Right atrium auricular region (tissue), 2 donors: ENCODE results near the gene NHSL1. TPM values are rescaled to one million over a fixed set of nuclear protein-coding genes. Genes with fewer than 3 reads are reported as not detected.

Experiments
- DNase-seq: peaks from one replicate; pipeline ENCODE4 v3.0.0-alpha.2; 2019; ENCODE audit warnings: low spot score
- H3K27ac ChIP-seq, 2 donors: fragments of 200-600 bp; sonication (generic); 1 replicate in 1 of 2; 2 replicates in 1 of 2; pipeline ENCODE4 v1.5.1; 2016 to 2019
- H3K27me3 ChIP-seq, 2 donors: fragments of 200-600 bp; sonication (generic); one replicate each; pipeline versions ENCODE4 v1.5.1 to v1.6.0; 2017 to 2019
- H3K36me3 ChIP-seq: fragments of 200-600 bp; sonication (generic); one replicate; pipeline ENCODE4 v1.5.1; 2016
- H3K4me1 ChIP-seq, 2 donors: fragments of 200-600 bp; sonication (generic); one replicate each; pipeline versions ENCODE4 v1.5.1 to v1.6.0; 2017 to 2019
- H3K4me3 ChIP-seq, 2 donors: fragments of 200-600 bp; sonication (generic); 1 replicate in 1 of 2; 2 replicates in 1 of 2; pipeline ENCODE4 v1.5.1; 2017 to 2019; ENCODE audit warnings: mild to moderate bottlenecking in 1 of 2, moderate library complexity in 1 of 2
- H3K9me3 ChIP-seq, 2 donors: fragments of 200-600 bp; sonication (generic); one replicate each; pipeline ENCODE4 v1.5.1; 2019
- total RNA-seq, 2 donors: library from RNA; depleted of rRNA; stranded (reverse); fragments of >200 nt; gene quantifications; one replicate each; pipeline ENCODE4 v1.1.0, GENCODE V29; 2016
- TF ChIP-seq, protein P1 (sequence below), 2 donors: fragments of 200-600 bp; sonication (generic); IDR thresholded peaks; one replicate each; pipeline ENCODE4 v1.5.1; 2019; ENCODE audit warnings: antibody characterized with exemption in 2 of 2

Gene NHSL1
- total RNA-seq, result 10 to 100 TPM; 34.3 to 41.6 TPM

DNA sequence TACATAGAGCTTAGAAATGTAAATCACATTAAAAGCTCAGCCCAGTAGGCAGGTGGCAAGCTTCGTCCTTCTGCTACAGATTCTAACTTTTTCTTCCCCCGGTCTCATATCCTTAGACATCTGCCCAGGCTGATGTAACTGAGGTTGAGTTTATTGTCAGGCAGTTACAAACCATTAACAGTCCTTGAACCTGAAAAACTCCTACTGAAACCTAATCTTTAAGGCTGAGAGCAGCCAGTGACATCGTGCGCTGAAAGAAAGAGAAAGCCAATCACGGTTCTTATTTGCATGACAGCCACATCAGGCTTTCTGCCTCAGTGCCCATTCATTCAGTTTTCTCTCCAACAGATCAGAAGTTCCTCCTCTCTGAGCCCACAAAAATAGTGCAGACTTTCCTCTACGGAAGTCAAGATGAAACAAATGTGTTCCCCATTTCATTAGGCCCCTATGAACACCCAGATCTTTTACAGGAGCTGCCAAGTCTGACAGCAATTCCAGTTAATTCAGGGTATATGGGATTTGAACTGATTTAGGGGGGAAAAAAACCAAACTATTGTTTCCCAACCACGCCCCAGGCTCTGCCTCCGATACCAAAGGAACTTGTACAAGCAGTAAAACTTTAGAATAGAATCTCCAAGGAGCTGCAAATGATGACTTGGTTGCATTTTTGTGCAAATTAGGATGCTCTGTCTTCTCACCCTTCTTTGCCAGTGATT is at the start of gene NHSL1:
Gene NHSL1, minus strand, starts transcription at position 192 of the 716 bp plus-strand sequence. CDS start 204 bp downstream, outside the sequence.
- H3K4me3 ChIP-seq, result no peak within 1 kb of the TSS

DNA sequence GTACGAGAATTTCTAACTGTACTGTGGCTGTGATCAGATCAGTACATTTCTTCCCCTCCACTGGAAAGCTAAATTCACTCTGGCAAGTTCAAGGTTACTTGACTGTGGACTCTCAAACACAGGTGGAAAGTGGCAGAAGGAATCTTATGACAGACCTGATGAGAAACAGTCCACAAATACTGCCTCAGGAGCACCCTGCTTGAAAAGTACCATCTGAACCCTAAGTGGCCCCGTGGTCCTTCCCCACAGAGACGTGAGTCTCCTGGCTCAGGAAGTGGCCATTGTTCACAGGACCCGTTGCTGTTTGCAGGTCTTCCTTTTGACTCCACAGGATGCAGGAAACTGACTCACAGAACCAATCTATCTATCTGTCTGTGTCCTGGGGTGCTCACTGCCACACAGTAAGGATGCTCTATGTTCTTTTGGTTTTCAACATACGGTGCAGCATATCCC is 47.5 kb upstream of the NHSL1 start:
- H3K4me3 ChIP-seq, result no peak overlapping the region
- no peaks in the 10 kb centered on the region for H3K9me3 ChIP-seq
- TF ChIP-seq, protein P1, sequence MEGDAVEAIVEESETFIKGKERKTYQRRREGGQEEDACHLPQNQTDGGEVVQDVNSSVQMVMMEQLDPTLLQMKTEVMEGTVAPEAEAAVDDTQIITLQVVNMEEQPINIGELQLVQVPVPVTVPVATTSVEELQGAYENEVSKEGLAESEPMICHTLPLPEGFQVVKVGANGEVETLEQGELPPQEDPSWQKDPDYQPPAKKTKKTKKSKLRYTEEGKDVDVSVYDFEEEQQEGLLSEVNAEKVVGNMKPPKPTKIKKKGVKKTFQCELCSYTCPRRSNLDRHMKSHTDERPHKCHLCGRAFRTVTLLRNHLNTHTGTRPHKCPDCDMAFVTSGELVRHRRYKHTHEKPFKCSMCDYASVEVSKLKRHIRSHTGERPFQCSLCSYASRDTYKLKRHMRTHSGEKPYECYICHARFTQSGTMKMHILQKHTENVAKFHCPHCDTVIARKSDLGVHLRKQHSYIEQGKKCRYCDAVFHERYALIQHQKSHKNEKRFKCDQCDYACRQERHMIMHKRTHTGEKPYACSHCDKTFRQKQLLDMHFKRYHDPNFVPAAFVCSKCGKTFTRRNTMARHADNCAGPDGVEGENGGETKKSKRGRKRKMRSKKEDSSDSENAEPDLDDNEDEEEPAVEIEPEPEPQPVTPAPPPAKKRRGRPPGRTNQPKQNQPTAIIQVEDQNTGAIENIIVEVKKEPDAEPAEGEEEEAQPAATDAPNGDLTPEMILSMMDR (IDR thresholded peaks at IDR 0.05), result no peak
- H3K27me3 ChIP-seq, result no peaks in the 10 kb centered on the region
- H3K27ac ChIP-seq, result no peak overlapping the region
- H3K36me3 ChIP-seq, result no peaks in the 10 kb centered on the region
- no peak for DNase-seq
- H3K4me1 ChIP-seq, result peaks cover 0 to 29% of the 10 kb centered on the region in 2 donors

More for the DNA sequence above, at the start of gene NHSL1:
- H3K27ac ChIP-seq, result no peak within 1 kb of the TSS
- peaks cover 0 to 14% of the 10 kb centered on the region in 2 donors for H3K4me1 ChIP-seq
- H3K27me3 ChIP-seq, result no peaks in the 10 kb centered on the region
- peaks cover 4% of the 10 kb centered on the region for H3K36me3 ChIP-seq
- TF ChIP-seq, protein P1 (IDR thresholded peaks at IDR 0.05), result no peak
- DNase-seq, result no peak
- H3K9me3 ChIP-seq, result no peaks in the 10 kb centered on the region

- DNase-seq, result peak; percentile 77
- H3K27ac ChIP-seq, result peak overlapping the region; percentile 72 to 86
- peak overlapping the region; percentile 43 to 48 for H3K4me3 ChIP-seq
Observed at GRCh38 chr6:138545621-138545980, 46.3 kb upstream of the NHSL1 start.

GRCh38 chr6:138544501-138544900 is 45.2 kb upstream of the NHSL1 start:
- DNase-seq, result no peak
- TF ChIP-seq, protein P1 (IDR thresholded peaks at IDR 0.05), result no peak
- peaks cover 0 to 40% of the 10 kb centered on the region in 2 donors for H3K4me1 ChIP-seq
- H3K4me3 ChIP-seq, result peak overlapping the region; percentile 43 to 48
- H3K27ac ChIP-seq, result peak overlapping the region; percentile 72 to 86
- H3K27me3 ChIP-seq, result no peaks in the 10 kb centered on the region
- H3K9me3 ChIP-seq, result no peaks in the 10 kb centered on the region
- H3K36me3 ChIP-seq, result no peaks in the 10 kb centered on the region

More at GRCh38 chr6:138545621-138545980, 46.3 kb upstream of the NHSL1 start:
- no peaks in the 10 kb centered on the region for H3K27me3 ChIP-seq
- TF ChIP-seq, protein P1 (IDR thresholded peaks at IDR 0.05), result no peak
- no peaks in the 10 kb centered on the region for H3K36me3 ChIP-seq
- H3K4me1 ChIP-seq, result peaks cover 0 to 37% of the 10 kb centered on the region in 2 donors
- H3K9me3 ChIP-seq, result no peaks in the 10 kb centered on the region

GRCh38 chr6:138543657-138544056 is 44.4 kb upstream of the NHSL1 start:
- peak overlapping the region; percentile 43 to 48 for H3K4me3 ChIP-seq
- H3K27me3 ChIP-seq, result no peaks in the 10 kb centered on the region
- no peaks in the 10 kb centered on the region for H3K9me3 ChIP-seq
- no peak for DNase-seq
- H3K4me1 ChIP-seq, result peaks cover 0 to 48% of the 10 kb centered on the region in 2 donors
- peak overlapping the region; percentile 72 to 86 for H3K27ac ChIP-seq
- TF ChIP-seq, protein P1 (IDR thresholded peaks at IDR 0.05), result no peak
- H3K36me3 ChIP-seq, result no peaks in the 10 kb centered on the region
